Neural progenitor cell (in vitro differentiated cells): ENCODE results near the gene MTMR12.

Source experiments
- CTCF ChIP-seq: fragments of 200-600 bp; sonication (generic); IDR thresholded peaks from 2 replicates; pipeline ENCODE4 v1.5.1; 2017; ENCODE audit warnings: antibody characterized with exemption, mild to moderate bottlenecking
- EZH2 ChIP-seq: fragments of 200-600 bp; sonication (generic); IDR thresholded peaks from 2 replicates; pipeline ENCODE4 v1.6.1; 2017; ENCODE audit warnings: antibody characterized with exemption, mild to moderate bottlenecking, moderate library complexity
- EZH2phosphoT487 ChIP-seq: fragments of 200-600 bp; sonication (generic); IDR thresholded peaks from 2 replicates; pipeline ENCODE4 v1.6.1; 2017; ENCODE audit warnings: antibody characterized with exemption

GRCh38 chr5:32217886-32218396, 94.8 kb downstream of the MTMR12 start:
- TF ChIP-seq CTCF (no peak), EZH2 (no peak), EZH2phosphoT487 (no peak)
